Stimulated activated CD4-positive, alpha-beta T cell treated with anti-CD3 and anti-CD28 coated beads, Interleukin-4, amount 100 ng/mL, for 1 hour (primary cell): ENCODE measurements around the gene KCNMA1.

Experiments used
- DNase-seq: peaks from one replicate; pipeline ENCODE4 v3.0.0-alpha.2; 2020

The KCNMA1 gene

GRCh38 chr10:77553966-77554365 is 83.6 kb downstream of the KCNMA1 start:
- DNase-seq = no peak

GRCh38 chr10:77553311-77553710 is 84.3 kb downstream of the KCNMA1 start:
- no peak for DNase-seq

- DNase-seq = no peak
Observed at GRCh38 chr10:77552252-77552651, 85.4 kb downstream of the KCNMA1 start.

GRCh38 chr10:77550378-77550777 is 87.2 kb downstream of the KCNMA1 start:
- DNase-seq = no peak

- DNase-seq = no peak
Observed at GRCh38 chr10:77548671-77549070, 88.9 kb downstream of the KCNMA1 start.

GRCh38 chr10:77548157-77548556 is 89.5 kb downstream of the KCNMA1 start:
- no peak for DNase-seq

- no peak for DNase-seq
Observed at GRCh38 chr10:77547307-77548050, 90.1 kb downstream of the KCNMA1 start.

- no peak for DNase-seq
Observed at GRCh38 chr10:77546042-77546441, 91.6 kb downstream of the KCNMA1 start.

GRCh38 chr10:77545585-77545984 is 92.0 kb downstream of the KCNMA1 start:
- no peak for DNase-seq

GRCh38 chr10:77544617-77545016 is 93.0 kb downstream of the KCNMA1 start:
- no peak for DNase-seq

GRCh38 chr10:77542710-77543259 is 94.8 kb downstream of the KCNMA1 start:
- no peak for DNase-seq

GRCh38 chr10:77541944-77542343 is 95.7 kb downstream of the KCNMA1 start:
- DNase-seq = no peak

GRCh38 chr10:77541247-77541646 is 96.4 kb downstream of the KCNMA1 start:
- DNase-seq = no peak

GRCh38 chr10:77539147-77539935 is 98.3 kb downstream of the KCNMA1 start:
- no peak for DNase-seq

- no peak for DNase-seq
Observed at GRCh38 chr10:77537720-77538373, 99.8 kb downstream of the KCNMA1 start.

GRCh38 chr10:77537071-77537470 is 100.5 kb downstream of the KCNMA1 start:
- no peak for DNase-seq

GRCh38 chr10:77533887-77534278 is 103.7 kb downstream of the KCNMA1 start:
- DNase-seq = no peak

GRCh38 chr10:77533146-77533886 is 104.3 kb downstream of the KCNMA1 start:
- no peak for DNase-seq

GRCh38 chr10:77532068-77532467 is 105.5 kb downstream of the KCNMA1 start:
- DNase-seq = no peak

- DNase-seq = no peak
Observed at GRCh38 chr10:77531441-77532001, 106.1 kb downstream of the KCNMA1 start.

- DNase-seq = no peak
Observed at GRCh38 chr10:77530011-77530410, 107.6 kb downstream of the KCNMA1 start.

GRCh38 chr10:77529050-77529576 is 108.5 kb downstream of the KCNMA1 start:
- no peak for DNase-seq
